ENCODE data around the gene EFNA3. TPM values are rescaled to one million over a fixed set of nuclear protein-coding genes. Genes with fewer than 3 reads are reported as not detected.
A peak's percentile ranks its signal among the peaks of the same experiment; 100 is the strongest.

EFNA3 gene
- total RNA-seq, 1 donor: 0.43 TPM

DNA sequence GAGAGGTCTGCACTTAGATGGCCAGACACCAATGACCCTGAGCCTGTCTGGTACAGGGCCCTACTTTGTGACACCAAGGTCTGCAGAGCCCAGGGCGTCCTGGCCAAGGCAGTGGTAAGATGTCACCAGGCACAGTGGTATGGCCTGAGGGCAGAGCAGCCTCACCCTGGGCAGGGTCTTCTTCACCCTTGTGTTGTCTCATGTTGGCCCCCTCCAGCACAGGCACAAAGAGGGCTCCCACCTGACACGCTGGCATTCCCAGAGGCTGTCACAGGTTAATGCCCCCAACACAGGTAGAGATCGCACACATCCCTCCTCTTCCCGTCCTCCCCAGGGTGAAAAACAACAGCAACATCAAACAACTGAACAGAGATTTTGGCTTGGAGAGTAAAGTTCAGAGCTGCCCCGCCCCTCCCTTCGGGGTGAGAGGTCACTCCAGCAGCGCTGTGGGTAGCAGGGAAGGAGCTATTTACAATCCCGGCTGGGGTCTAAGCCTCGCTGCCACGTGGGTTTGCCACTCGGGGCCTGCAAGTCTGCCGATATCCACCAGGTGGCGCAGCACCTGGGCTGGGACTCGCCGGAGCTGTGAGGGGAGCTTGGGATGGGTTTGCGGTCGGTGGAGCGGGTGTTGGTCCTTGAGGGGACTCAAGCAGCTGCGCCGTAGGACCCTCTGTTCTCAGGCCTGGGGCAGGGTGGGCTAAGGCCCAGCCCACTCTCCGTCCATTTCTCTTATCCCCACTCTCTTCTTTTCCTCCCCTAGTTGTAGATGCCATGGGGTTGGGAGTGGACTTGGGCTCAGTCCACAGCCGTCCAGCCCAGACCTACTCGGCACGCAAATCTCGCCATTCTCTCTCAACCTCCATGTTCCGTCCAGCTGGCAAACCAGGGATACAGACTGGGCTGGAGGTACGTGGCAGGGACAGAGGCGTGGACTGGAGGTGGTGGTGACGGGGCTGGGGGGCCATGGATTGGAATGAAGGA is 12.7 kb downstream of the EFNA3 start:
- peak; percentile 67 for DNase-seq (ENCODE audit: low read depth)
- TF ChIP-seq, protein P1, sequence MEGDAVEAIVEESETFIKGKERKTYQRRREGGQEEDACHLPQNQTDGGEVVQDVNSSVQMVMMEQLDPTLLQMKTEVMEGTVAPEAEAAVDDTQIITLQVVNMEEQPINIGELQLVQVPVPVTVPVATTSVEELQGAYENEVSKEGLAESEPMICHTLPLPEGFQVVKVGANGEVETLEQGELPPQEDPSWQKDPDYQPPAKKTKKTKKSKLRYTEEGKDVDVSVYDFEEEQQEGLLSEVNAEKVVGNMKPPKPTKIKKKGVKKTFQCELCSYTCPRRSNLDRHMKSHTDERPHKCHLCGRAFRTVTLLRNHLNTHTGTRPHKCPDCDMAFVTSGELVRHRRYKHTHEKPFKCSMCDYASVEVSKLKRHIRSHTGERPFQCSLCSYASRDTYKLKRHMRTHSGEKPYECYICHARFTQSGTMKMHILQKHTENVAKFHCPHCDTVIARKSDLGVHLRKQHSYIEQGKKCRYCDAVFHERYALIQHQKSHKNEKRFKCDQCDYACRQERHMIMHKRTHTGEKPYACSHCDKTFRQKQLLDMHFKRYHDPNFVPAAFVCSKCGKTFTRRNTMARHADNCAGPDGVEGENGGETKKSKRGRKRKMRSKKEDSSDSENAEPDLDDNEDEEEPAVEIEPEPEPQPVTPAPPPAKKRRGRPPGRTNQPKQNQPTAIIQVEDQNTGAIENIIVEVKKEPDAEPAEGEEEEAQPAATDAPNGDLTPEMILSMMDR (IDR thresholded peaks at IDR 0.05; ENCODE audit: insufficient read depth, low read depth, low read length): peak; percentile 96
- H3K4me3 ChIP-seq (ENCODE audit: low read depth, low read length): no peak overlapping the region

DNA sequence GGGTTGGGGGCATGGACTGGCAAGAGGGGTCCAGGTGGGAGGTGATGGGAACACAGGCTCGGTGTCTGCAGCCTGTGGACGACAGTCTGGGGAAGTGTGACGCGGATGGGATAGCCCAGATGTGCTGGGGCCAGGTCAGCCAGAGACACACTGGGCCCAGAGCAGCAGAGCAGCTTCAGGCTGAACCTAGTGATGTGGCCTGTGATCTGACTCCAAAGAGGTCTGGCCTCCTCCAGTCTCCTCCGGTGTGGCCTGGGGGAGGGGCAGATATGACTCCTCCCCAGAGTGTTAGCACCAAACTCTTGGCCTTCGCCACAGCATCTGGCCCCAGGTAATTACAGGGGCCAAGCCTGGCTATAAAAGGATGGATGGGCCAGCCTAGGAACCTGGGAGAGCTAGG is 13.5 kb downstream of the EFNA3 start:
- TF ChIP-seq, protein P1 (IDR thresholded peaks at IDR 0.05; ENCODE audit: insufficient read depth, low read depth, low read length): no peak
- no peak overlapping the region for H3K4me3 ChIP-seq (ENCODE audit: low read depth, low read length)
- DNase-seq (ENCODE audit: low read depth): no peak

DNA sequence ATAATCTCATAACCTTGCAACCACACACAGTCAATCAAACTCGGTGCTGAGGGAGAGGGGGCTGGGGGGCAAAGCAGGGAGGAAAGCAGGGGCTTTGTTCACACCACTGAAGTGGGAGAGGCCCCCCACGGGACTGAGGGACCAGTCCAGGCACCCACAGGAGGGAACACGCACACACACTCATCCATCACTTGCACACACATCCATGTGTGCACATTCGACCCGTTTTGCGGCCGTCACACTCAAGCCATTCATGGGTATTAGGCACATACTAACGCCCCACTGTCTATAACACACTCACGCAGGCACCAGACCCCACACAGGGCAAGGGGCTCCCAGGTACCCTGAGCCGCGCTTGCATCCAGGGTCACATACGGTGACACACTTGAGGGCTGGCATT is 14.0 kb downstream of the EFNA3 start:
- TF ChIP-seq, protein P1 (IDR thresholded peaks at IDR 0.05; ENCODE audit: insufficient read depth, low read depth, low read length): no peak
- no peak overlapping the region for H3K4me3 ChIP-seq (ENCODE audit: low read depth, low read length)
- DNase-seq (ENCODE audit: low read depth): no peak

DNA sequence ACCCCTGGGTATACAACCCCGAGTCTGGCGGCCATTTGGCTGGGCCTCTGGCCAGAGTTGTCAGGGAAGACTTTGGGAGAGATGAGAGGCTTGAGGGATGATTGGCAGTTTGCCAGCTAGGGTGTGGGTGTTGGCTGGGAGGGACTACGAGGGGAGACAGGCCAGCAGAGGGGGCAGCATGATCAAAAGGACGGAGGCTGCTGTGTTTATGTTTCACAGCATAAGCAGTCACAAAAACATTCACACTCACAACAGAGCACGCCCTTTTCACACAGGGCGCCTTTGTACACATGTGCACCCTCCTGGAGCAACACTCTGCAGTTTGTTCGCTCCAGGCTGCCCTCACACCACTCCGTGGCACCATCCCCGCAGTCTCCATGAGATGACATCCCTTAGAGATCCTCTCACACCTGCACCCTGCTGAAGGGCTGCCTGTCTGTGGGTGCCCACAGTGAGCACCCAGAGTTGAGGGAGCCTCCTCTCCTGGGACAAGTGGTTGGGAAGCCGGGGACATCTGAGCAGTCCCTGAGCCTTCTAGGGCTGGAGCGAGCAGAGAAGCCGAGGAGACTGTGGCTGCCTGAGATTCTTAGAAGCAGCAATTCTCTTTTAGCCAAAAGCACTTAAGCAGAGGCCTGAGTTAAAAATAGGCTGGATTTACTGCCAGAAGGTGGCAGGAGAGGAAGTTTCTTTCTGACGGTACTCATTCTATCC is 15.4 kb downstream of the EFNA3 start:
- H3K4me3 ChIP-seq (ENCODE audit: low read depth, low read length): no peak overlapping the region
- peak; percentile 51 for DNase-seq (ENCODE audit: low read depth)
- TF ChIP-seq, protein P1 (IDR thresholded peaks at IDR 0.05; ENCODE audit: insufficient read depth, low read depth, low read length): peak; percentile 40

DNA sequence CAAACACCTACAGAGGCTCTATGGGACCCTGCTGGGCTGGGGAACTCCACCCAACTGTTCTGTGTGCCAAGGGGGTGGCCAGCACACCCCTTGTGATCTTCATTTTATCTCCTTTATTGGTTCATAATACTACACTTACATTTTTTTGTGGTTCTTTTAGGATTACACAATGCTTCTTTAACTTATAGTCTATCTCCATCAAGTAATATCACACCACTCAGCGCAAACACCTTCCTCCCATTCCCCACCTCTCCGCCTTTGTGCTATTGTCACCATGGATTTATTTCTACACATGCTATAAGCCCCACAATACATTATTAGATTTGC is 15.9 kb downstream of the EFNA3 start:
- TF ChIP-seq, protein P1 (IDR thresholded peaks at IDR 0.05; ENCODE audit: insufficient read depth, low read depth, low read length): no peak
- DNase-seq (ENCODE audit: low read depth): no peak
- H3K4me3 ChIP-seq (ENCODE audit: low read depth, low read length): no peak overlapping the region

DNA sequence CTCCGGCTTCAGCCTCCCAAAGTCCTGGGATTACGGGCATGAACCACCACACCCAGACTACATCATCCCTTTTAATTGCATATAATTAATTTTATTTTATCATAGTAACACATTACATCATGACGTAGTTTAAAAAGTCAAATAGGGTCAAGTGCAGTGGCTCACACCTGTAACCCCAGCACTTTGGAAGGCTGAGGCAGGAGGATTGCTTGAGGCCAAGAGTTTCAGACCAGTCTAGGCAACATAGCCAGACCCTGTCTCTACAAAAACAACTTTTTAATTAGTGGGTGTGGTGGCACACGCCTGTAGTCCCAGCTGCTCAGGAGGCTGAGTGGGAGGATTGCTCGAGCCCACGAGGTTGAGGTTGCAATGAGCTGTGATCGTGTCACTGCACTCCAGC is 20.7 kb downstream of the EFNA3 start:
- TF ChIP-seq, protein P1 (IDR thresholded peaks at IDR 0.05; ENCODE audit: insufficient read depth, low read depth, low read length): no peak
- H3K4me3 ChIP-seq (ENCODE audit: low read depth, low read length): no peak overlapping the region
- no peak for DNase-seq (ENCODE audit: low read depth)

All from fibroblast of villous mesenchyme (primary cell).